Activated CD8-positive, alpha-beta memory T cell treated with anti-CD3 and anti-CD28 coated beads, Interleukin-2, amount 10 ng/mL, durations not matched to agents 7 days and 5 days (primary cell): ENCODE results near the gene CTDP1. TPM values are rescaled to one million over a fixed set of nuclear protein-coding genes. Genes with fewer than 3 reads are reported as not detected.

Experiments used
- ATAC-seq: fragments of 150-1000 bp; cut with Tn5 transposase; one replicate; pipeline ENCODE4 v1.10.0; 2021; ENCODE audit warnings: moderate library complexity
- CTCF ChIA-PET: fragments of 350-600 bp; sonication (Branson Sonifier 250); formaldehyde crosslinking; loops from one replicate; lab custom pipeline; 2021; ENCODE audit warnings: antibody characterized with exemption; lab: Charles Lee
- DNase-seq: peaks from one replicate; pipeline ENCODE4 v3.0.0-alpha.2; 2020
- H3K27ac Mint-ChIP-seq: one replicate; pipeline ENCODE4 v1.8.0; 2021; ENCODE audit warnings: mild to moderate bottlenecking, mixed read lengths
- H3K27me3 Mint-ChIP-seq: one replicate; pipeline ENCODE4 v1.8.0; 2021; ENCODE audit warnings: mixed read lengths
- H3K36me3 Mint-ChIP-seq: one replicate; pipeline ENCODE4 v1.8.0; 2021; ENCODE audit warnings: mild to moderate bottlenecking, mixed read lengths
- H3K4me1 Mint-ChIP-seq: one replicate; pipeline ENCODE4 v1.8.0; 2021; ENCODE audit warnings: mixed read lengths
- H3K4me3 Mint-ChIP-seq: one replicate; pipeline ENCODE4 v1.8.0; 2021; ENCODE audit warnings: mild to moderate bottlenecking, moderate library complexity, mixed read lengths
- H3K9me3 Mint-ChIP-seq: one replicate; pipeline ENCODE4 v1.8.0; 2022; ENCODE audit warnings: low read depth, mixed read lengths
- total RNA-seq, 2 experiments: library from RNA; stranded (reverse); gene quantifications; one replicate each; pipeline ENCODE4 v1.2.3, GENCODE V29; 2021

CTDP1 gene, protein sequence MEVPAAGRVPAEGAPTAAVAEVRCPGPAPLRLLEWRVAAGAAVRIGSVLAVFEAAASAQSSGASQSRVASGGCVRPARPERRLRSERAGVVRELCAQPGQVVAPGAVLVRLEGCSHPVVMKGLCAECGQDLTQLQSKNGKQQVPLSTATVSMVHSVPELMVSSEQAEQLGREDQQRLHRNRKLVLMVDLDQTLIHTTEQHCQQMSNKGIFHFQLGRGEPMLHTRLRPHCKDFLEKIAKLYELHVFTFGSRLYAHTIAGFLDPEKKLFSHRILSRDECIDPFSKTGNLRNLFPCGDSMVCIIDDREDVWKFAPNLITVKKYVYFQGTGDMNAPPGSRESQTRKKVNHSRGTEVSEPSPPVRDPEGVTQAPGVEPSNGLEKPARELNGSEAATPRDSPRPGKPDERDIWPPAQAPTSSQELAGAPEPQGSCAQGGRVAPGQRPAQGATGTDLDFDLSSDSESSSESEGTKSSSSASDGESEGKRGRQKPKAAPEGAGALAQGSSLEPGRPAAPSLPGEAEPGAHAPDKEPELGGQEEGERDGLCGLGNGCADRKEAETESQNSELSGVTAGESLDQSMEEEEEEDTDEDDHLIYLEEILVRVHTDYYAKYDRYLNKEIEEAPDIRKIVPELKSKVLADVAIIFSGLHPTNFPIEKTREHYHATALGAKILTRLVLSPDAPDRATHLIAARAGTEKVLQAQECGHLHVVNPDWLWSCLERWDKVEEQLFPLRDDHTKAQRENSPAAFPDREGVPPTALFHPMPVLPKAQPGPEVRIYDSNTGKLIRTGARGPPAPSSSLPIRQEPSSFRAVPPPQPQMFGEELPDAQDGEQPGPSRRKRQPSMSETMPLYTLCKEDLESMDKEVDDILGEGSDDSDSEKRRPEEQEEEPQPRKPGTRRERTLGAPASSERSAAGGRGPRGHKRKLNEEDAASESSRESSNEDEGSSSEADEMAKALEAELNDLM
- 10 to 100 TPM; 38.4 to 39.7 TPM for total RNA-seq

- Mint-ChIP-seq H3K27me3 (no peaks in the 10 kb centered on the region), H3K36me3 (peaks cover 46% of the 10 kb centered on the region), H3K4me1 (peaks cover 53% of the 10 kb centered on the region), H3K27ac (peak within 1 kb of the TSS; percentile 99), H3K4me3 (peak within 1 kb of the TSS; percentile 93), H3K9me3 (peaks cover 2% of the 10 kb centered on the region)
- ATAC-seq (peak; percentile 67), DNase-seq (peak; percentile 93)
- CTCF ChIA-PET = interaction anchor here (0.9 to 1.0 kb wide), 2 partner anchors 284 to 301 kb away, joined by 3 to 5 read pairs; no protein-coding TSS in a partner anchor
Measured at GRCh38 chr18:79679552-79680099, at the start of gene CTDP1. Gene CTDP1, plus strand, starts transcription at chr18:79679803. Its CDS starts 145 bp downstream, at chr18:79679948.

DNA sequence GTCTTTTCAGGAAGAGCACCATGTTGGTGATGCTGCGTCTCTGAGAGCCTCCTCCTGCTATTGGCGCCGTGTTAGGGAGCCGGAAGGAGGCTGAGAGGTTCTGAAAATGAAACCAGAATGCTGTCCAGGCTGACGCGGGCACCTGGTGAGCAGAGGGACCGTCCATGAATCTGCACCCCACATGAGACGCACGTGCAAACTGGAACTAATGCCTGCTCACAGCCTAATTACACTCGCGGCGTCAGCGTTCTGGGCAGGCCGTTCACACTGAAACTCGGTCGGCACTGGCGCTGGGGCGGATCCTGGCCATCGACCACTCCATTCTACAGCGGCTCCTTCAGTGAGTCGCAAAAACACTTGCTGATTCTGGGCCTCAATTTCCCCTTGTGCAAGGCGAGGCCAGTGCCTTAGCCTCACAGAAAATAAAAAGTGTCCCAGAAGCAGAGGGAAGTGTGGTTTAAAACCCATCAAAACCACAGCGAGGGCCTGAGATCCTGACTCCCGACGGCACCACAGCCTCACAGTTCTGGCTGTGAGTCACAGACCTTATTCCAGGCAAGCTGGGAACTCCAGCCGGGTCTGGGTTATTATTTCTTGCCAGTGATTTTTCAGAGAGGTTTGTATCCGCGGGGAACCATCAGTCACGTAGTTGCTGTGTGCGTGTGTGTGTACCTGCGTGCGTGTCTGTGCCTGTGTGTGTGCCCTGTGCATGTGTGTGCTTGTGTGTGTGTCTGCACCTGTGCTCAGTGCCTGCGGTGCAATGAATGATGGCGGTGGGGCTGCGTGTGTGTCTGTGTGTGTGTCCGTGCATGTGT, 49.1 kb upstream of the CTDP1 start:
- no peak overlapping the region for H3K4me3 Mint-ChIP-seq
- peaks cover 5% of the 10 kb centered on the region for H3K27me3 Mint-ChIP-seq
- CTCF ChIA-PET = no interaction called here
- DNase-seq = peak; percentile 41
- H3K27ac Mint-ChIP-seq = no peak overlapping the region
- H3K9me3 Mint-ChIP-seq = peaks cover 8% of the 10 kb centered on the region
- peaks cover 4% of the 10 kb centered on the region for H3K36me3 Mint-ChIP-seq
- peak; percentile 38 for ATAC-seq
- peaks cover 19% of the 10 kb centered on the region for H3K4me1 Mint-ChIP-seq

- H3K27me3 Mint-ChIP-seq = peaks cover 3% of the 10 kb centered on the region
- no peak overlapping the region for H3K4me3 Mint-ChIP-seq
- CTCF ChIA-PET = no interaction called here
- H3K27ac Mint-ChIP-seq = no peak overlapping the region
- peaks cover 4% of the 10 kb centered on the region for H3K36me3 Mint-ChIP-seq
- DNase-seq (peak; percentile 8), ATAC-seq (no peak)
- H3K4me1 Mint-ChIP-seq = peaks cover 19% of the 10 kb centered on the region
- H3K9me3 Mint-ChIP-seq = peaks cover 8% of the 10 kb centered on the region
Measured at GRCh38 chr18:79631096-79631507, 48.5 kb upstream of the CTDP1 start.

GRCh38 chr18:79631761-79632446, 47.7 kb upstream of the CTDP1 start:
- H3K27ac Mint-ChIP-seq = peak overlapping the region; percentile 24
- peak; percentile 58 for ATAC-seq

GRCh38 chr18:79632765-79633164, 46.8 kb upstream of the CTDP1 start:
- Mint-ChIP-seq H3K9me3 (peaks cover 8% of the 10 kb centered on the region), H3K27me3 (peaks cover 7% of the 10 kb centered on the region), H3K4me1 (peaks cover 19% of the 10 kb centered on the region), H3K36me3 (peaks cover 4% of the 10 kb centered on the region), H3K27ac (no peak overlapping the region), H3K4me3 (no peak overlapping the region)
- no peak for ATAC-seq
- DNase-seq = peak; percentile 31
- CTCF ChIA-PET = no interaction called here

More at GRCh38 chr18:79631761-79632446, 47.7 kb upstream of the CTDP1 start:
- H3K27me3 Mint-ChIP-seq = peaks cover 3% of the 10 kb centered on the region
- CTCF ChIA-PET = no interaction called here
- no peak overlapping the region for H3K4me3 Mint-ChIP-seq
- H3K9me3 Mint-ChIP-seq = peaks cover 8% of the 10 kb centered on the region
- H3K4me1 Mint-ChIP-seq = peaks cover 19% of the 10 kb centered on the region
- peak; percentile 46 for DNase-seq
- H3K36me3 Mint-ChIP-seq = peaks cover 4% of the 10 kb centered on the region

DNA sequence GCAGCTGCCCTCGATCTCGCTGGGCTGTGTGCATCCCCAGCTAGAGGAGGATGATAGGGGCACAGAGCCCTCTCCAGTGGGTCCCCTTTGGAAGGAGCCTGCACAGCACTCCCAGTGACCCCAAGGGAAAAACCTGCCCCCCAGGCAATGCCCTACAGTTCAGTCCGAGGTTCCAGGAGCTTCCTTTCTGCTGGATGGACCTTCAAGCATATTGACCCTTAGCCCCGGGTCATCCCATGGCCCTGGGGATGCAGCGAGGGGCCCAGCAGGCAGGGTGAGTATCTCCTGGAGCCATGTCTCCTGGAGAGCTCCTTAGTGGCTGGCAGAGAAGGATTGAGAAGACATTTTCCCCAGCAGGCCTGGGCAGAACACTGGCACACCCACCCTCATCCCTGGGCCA, 45.4 kb upstream of the CTDP1 start:
- Mint-ChIP-seq H3K4me3 (no peak overlapping the region), H3K27ac (no peak overlapping the region), H3K4me1 (peaks cover 19% of the 10 kb centered on the region), H3K9me3 (peaks cover 8% of the 10 kb centered on the region), H3K27me3 (peaks cover 13% of the 10 kb centered on the region), H3K36me3 (peaks cover 4% of the 10 kb centered on the region)
- ATAC-seq = no peak
- DNase-seq = peak; percentile 33
- CTCF ChIA-PET = interaction anchor here (0.9 kb wide), 1 partner anchor 9 kb away, joined by 3 read pairs; no protein-coding TSS in a partner anchor

DNA sequence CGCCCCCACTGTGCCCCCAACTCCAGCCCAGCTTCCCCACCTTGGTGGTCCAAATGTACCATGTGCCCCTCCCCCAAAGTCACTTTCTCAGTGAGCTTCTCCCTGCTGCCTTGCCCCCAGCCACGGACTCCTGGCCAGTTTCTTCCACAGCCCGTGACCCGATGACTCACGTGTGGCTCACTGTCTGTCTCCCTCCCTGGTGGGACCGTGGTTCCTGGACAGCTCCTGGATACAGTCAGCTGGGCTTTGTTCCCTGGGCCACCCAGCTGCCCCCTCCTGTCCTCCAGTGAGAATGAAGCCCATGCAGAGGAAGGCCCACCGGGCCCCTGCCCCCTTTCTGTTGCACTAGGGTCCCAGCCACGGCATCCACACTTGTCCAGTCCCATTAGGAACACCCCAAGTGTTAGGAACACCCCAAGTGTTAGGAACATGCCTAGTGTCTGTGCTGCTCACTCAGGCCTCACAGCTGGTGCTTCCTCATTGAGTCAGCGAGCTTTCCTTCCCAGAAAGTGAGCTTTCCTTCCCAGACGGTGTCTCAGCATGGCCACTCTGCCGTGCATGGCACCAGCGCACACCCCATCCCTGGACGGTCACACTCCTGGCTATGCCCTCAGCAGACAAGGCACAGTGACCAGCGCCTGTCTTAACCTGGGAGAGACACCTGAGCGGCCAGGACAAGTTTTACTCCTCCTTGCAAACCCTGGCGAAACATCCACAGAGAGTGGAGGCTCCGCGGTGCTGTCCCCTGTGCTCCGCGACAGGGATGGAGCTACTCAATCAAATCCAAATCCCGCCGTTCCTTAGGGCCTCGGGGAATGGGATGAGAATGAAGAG, 44.8 kb upstream of the CTDP1 start:
- CTCF ChIA-PET = interaction anchor here (0.9 kb wide), 1 partner anchor 8 kb away, joined by 3 read pairs; no protein-coding TSS in a partner anchor
- H3K4me1 Mint-ChIP-seq = peaks cover 19% of the 10 kb centered on the region
- no peak overlapping the region for H3K4me3 Mint-ChIP-seq
- H3K27ac Mint-ChIP-seq = no peak overlapping the region
- DNase-seq (peak; percentile 31), ATAC-seq (no peak)
- H3K36me3 Mint-ChIP-seq = peaks cover 4% of the 10 kb centered on the region
- peaks cover 8% of the 10 kb centered on the region for H3K9me3 Mint-ChIP-seq
- peaks cover 13% of the 10 kb centered on the region for H3K27me3 Mint-ChIP-seq

DNA sequence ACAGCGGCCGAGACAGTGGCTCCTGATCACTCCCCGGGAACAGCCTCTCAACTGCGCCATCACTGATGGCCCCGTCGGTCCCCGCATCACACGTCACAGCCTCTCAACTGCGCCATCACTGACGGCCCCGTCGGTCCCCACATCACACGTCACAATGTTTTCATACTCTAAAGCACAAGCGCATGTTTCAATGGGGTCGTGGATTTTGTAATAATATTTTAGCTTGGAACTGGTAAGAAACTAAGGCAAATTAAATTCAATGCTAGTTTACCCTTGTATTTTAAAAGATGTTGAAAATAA, 44.2 kb upstream of the CTDP1 start:
- Mint-ChIP-seq H3K4me1 (peaks cover 15% of the 10 kb centered on the region), H3K36me3 (peaks cover 4% of the 10 kb centered on the region), H3K4me3 (no peak overlapping the region), H3K27me3 (peaks cover 13% of the 10 kb centered on the region), H3K9me3 (peaks cover 8% of the 10 kb centered on the region), H3K27ac (no peak overlapping the region)
- CTCF ChIA-PET = no interaction called here
- DNase-seq (no peak), ATAC-seq (no peak)

GRCh38 chr18:79637181-79637920, 42.3 kb upstream of the CTDP1 start:
- CTCF ChIA-PET = no interaction called here

GRCh38 chr18:79637921-79638909, 41.4 kb upstream of the CTDP1 start:
- peaks cover 4% of the 10 kb centered on the region for H3K36me3 Mint-ChIP-seq
- CTCF ChIA-PET = interaction anchor here (1.0 kb wide), 1 partner anchor 263 kb away, joined by 3 read pairs; no protein-coding TSS in a partner anchor
- no peak overlapping the region for H3K4me3 Mint-ChIP-seq
- ATAC-seq (no peak), DNase-seq (peak; percentile 30)
- H3K4me1 Mint-ChIP-seq = no peaks in the 10 kb centered on the region
- H3K9me3 Mint-ChIP-seq = peaks cover 6% of the 10 kb centered on the region
- no peak overlapping the region for H3K27ac Mint-ChIP-seq
- H3K27me3 Mint-ChIP-seq = peaks cover 13% of the 10 kb centered on the region

More at GRCh38 chr18:79637181-79637920, 42.3 kb upstream of the CTDP1 start:
- H3K9me3 Mint-ChIP-seq = peaks cover 6% of the 10 kb centered on the region
- H3K36me3 Mint-ChIP-seq = peaks cover 4% of the 10 kb centered on the region
- peaks cover 13% of the 10 kb centered on the region for H3K27me3 Mint-ChIP-seq
- DNase-seq (peak; percentile 23), ATAC-seq (no peak)
- H3K4me1 Mint-ChIP-seq = peaks cover under 1% of the 10 kb centered on the region
- no peak overlapping the region for H3K27ac Mint-ChIP-seq
- no peak overlapping the region for H3K4me3 Mint-ChIP-seq
